H1 (cell line): ENCODE measurements around the gene ZSCAN30. TPM values are rescaled to one million over a fixed set of nuclear protein-coding genes. Genes with fewer than 3 reads are reported as not detected.

Experiments used
- CTCF ChIA-PET: fragments of 300-600 bp; sonication (Branson Sonifier 250); formaldehyde crosslinking; loops from one replicate; lab custom pipeline; 2021; ENCODE audit not compliant: partially characterized antibody; lab: Charles Lee
- POLR2A ChIA-PET: fragments of 300-600 bp; sonication (Branson Sonifier 250); formaldehyde crosslinking; loops from one replicate; lab custom pipeline; 2021; ENCODE audit warnings: inconsistent platforms; ENCODE audit not compliant: partially characterized antibody; lab: Charles Lee
- DNase-seq, 2 experiments: peaks; one replicate each; pipeline versions ENCODE4 v3.0.0 to v3.0.0-alpha.2; 2010 to 2022; ENCODE audit warnings: low spot score in 2 of 2, low read depth in 1 of 2, mixed read lengths in 1 of 2
- FAIRE-seq: peaks from 2 replicates; lab custom pipeline; 2011; peaks lifted over from hg19 to GRCh38; lab: Jason Lieb, UNC
- H2AFZ ChIP-seq: 2 replicates; pipeline ENCODE4 v1.8.1; 2012; ENCODE audit warnings: low read length, inconsistent platforms
- H2AK5ac ChIP-seq: 2 replicates; pipeline ENCODE4 v1.6.1; 2013; ENCODE audit warnings: low read depth, low read length
- H2BK120ac ChIP-seq: replicated peaks from 2 replicates; pipeline ENCODE3; 2013; ENCODE audit warnings: low read depth, low read length, inconsistent platforms
- H2BK12ac ChIP-seq: 2 replicates; pipeline ENCODE4 v1.6.1; 2013; ENCODE audit warnings: low read depth, low read length
- H2BK15ac ChIP-seq: 2 replicates; pipeline ENCODE4 v1.6.1; 2013; ENCODE audit warnings: low read length
- H2BK20ac ChIP-seq: 2 replicates; pipeline ENCODE4 v1.6.1; 2013; ENCODE audit warnings: low read length
- H2BK5ac ChIP-seq: 2 replicates; pipeline ENCODE4 v1.6.1; 2013; ENCODE audit warnings: low read depth, low read length
- H3K14ac ChIP-seq: 2 replicates; pipeline ENCODE4 v1.6.1; 2013; ENCODE audit warnings: inconsistent platforms; ENCODE audit not compliant: insufficient read length
- H3K18ac ChIP-seq: 2 replicates; pipeline ENCODE4 v1.6.1; 2013; ENCODE audit warnings: low read length; ENCODE audit errors: extremely low read depth
- H3K23ac ChIP-seq: 2 replicates; pipeline ENCODE4 v1.6.1; 2013; ENCODE audit warnings: inconsistent platforms; ENCODE audit not compliant: insufficient read length
- H3K23me2 ChIP-seq: 2 replicates; pipeline ENCODE4 v1.6.1; 2013; ENCODE audit warnings: low read depth, low read length
- H3K27ac ChIP-seq: 2 replicates; pipeline ENCODE4 v1.6.1; 2011; ENCODE audit warnings: low read depth, low read length, inconsistent platforms
- H3K27me3 ChIP-seq, 4 experiments: replicated peaks in 1 of 4; 1 replicate in 1 of 4; 2 replicates in 3 of 4; pipeline versions ENCODE4 v1.6.1 to v1.8.1; 2011 to 2013; ENCODE audit warnings: low read length in 3 of 4, mild to moderate bottlenecking in 3 of 4, inconsistent platforms in 2 of 4, mixed read lengths in 2 of 4, moderate library complexity in 1 of 4; ENCODE audit not compliant: control insufficient read depth in 3 of 4, insufficient read depth in 3 of 4; ENCODE audit errors: extremely low read depth in 1 of 4
- H3K36me3 ChIP-seq, 4 experiments: 2 replicates each; pipeline versions ENCODE4 v1.6.1 to v1.8.1; 2011 to 2013; ENCODE audit warnings: mild to moderate bottlenecking in 4 of 4, low read length in 3 of 4, moderate library complexity in 2 of 4, control low read depth in 1 of 4, inconsistent platforms in 1 of 4; ENCODE audit not compliant: insufficient read depth in 4 of 4, control insufficient read depth in 2 of 4
- H3K4ac ChIP-seq: replicated peaks from 2 replicates; pipeline ENCODE3; 2013; ENCODE audit warnings: low read length, low read depth, mixed read lengths, inconsistent platforms; ENCODE audit not compliant: insufficient read length
- H3K4me1 ChIP-seq, 4 experiments: replicated peaks in 1 of 4; 1 replicate in 1 of 4; 2 replicates in 3 of 4; pipeline versions ENCODE4 v1.6.1 to v1.8.1; 2011 to 2013; ENCODE audit warnings: low read length in 3 of 4, inconsistent platforms in 2 of 4, mixed read lengths in 1 of 4; ENCODE audit not compliant: insufficient read depth in 4 of 4, control insufficient read depth in 3 of 4
- H3K4me2 ChIP-seq, 2 experiments: 2 replicates each; pipeline versions ENCODE4 v1.6.1 to v1.8.1; 2011 to 2013; ENCODE audit warnings: low read depth in 2 of 2, low read length in 2 of 2, control low read depth in 1 of 2, inconsistent platforms in 1 of 2, mild to moderate bottlenecking in 1 of 2; ENCODE audit not compliant: insufficient read depth in 1 of 2
- H3K4me3 ChIP-seq, 4 experiments: fragments of 200-600, 300-600 bp in 1 of 4; sonication (generic), shearing (Covaris generic), sonication (Bioruptor Twin) in 1 of 4; 2 replicates each; pipeline versions ENCODE4 v1.5.1 to v1.8.1; 2011 to 2016; ENCODE audit warnings: low read length in 4 of 4, low read depth in 3 of 4, control low read depth in 2 of 4, inconsistent platforms in 2 of 4, mild to moderate bottlenecking in 2 of 4, mixed read lengths in 1 of 4, moderate library complexity in 1 of 4; ENCODE audit not compliant: insufficient read depth in 2 of 4; ENCODE audit errors: extremely low read depth in 1 of 4
- H3K56ac ChIP-seq: replicated peaks from 2 replicates; pipeline ENCODE3; 2013; ENCODE audit warnings: low read depth, mild to moderate bottlenecking, mixed read lengths, low read length, inconsistent platforms; ENCODE audit not compliant: insufficient read length
- H3K79me1 ChIP-seq: 2 replicates; pipeline ENCODE4 v1.6.1; 2013; ENCODE audit warnings: low read depth, low read length, control low read depth
- H3K79me2 ChIP-seq, 2 experiments: 2 replicates each; pipeline versions ENCODE4 v1.6.1 to v1.8.1; 2012 to 2013; ENCODE audit warnings: low read length in 2 of 2, mild to moderate bottlenecking in 2 of 2, inconsistent platforms in 1 of 2; ENCODE audit not compliant: insufficient read depth in 2 of 2, control insufficient read depth in 1 of 2
- H3K9ac ChIP-seq, 4 experiments: replicated peaks in 1 of 4; 1 replicate in 1 of 4; 2 replicates in 3 of 4; pipeline versions ENCODE4 v1.6.1 to v1.8.1; 2011 to 2013; ENCODE audit warnings: low read depth in 3 of 4, low read length in 3 of 4, control low read depth in 2 of 4, mild to moderate bottlenecking in 2 of 4, moderate library complexity in 2 of 4, inconsistent platforms in 1 of 4; ENCODE audit errors: extremely low read depth in 1 of 4
- H3K9me3 ChIP-seq, 2 experiments: 2 replicates each; pipeline versions ENCODE4 v1.6.1 to v1.8.1; 2012 to 2013; ENCODE audit warnings: mild to moderate bottlenecking in 2 of 2, moderate library complexity in 2 of 2, control low read depth in 1 of 2, inconsistent platforms in 1 of 2, low read depth in 1 of 2, low read length in 1 of 2, mixed read lengths in 1 of 2; ENCODE audit not compliant: insufficient read depth in 2 of 2
- H4K20me1 ChIP-seq, 2 experiments: replicated peaks in 1 of 2; 2 replicates each; pipeline versions ENCODE3 to v1.8.1; 2011 to 2013; ENCODE audit warnings: inconsistent platforms in 2 of 2, low read length in 2 of 2, mild to moderate bottlenecking in 1 of 2; ENCODE audit not compliant: insufficient read depth in 2 of 2, control insufficient read depth in 1 of 2
- H4K5ac ChIP-seq: 2 replicates; pipeline ENCODE4 v1.6.1; 2013; ENCODE audit warnings: low read length, low read depth, mixed read lengths, inconsistent platforms; ENCODE audit not compliant: insufficient read length
- H4K8ac ChIP-seq: 2 replicates; pipeline ENCODE4 v1.8.0; 2013; ENCODE audit warnings: mild to moderate bottlenecking, moderate library complexity, low read length, inconsistent platforms; ENCODE audit not compliant: insufficient read depth; ENCODE audit errors: extremely low read depth
- H4K91ac ChIP-seq: replicated peaks from 2 replicates; pipeline ENCODE3; 2013; ENCODE audit warnings: low read length, mixed read lengths, inconsistent platforms; ENCODE audit not compliant: insufficient read length
- BRCA1 ChIP-seq: IDR thresholded peaks from 2 replicates; pipeline ENCODE4 v1.6.1; 2012; ENCODE audit warnings: low read depth, low read length, improper control_type of control experiment
- FOSL1 ChIP-seq: IDR thresholded peaks from 2 replicates; pipeline ENCODE4 v1.6.1; 2011; ENCODE audit warnings: mild to moderate bottlenecking, low read depth, low read length, moderate library complexity; ENCODE audit not compliant: insufficient read depth
- KDM5A ChIP-seq: fragments of 200-600 bp; IDR thresholded peaks from 2 replicates; pipeline ENCODE4 v1.7.1; 2012; ENCODE audit warnings: mild to moderate bottlenecking, low read length, inconsistent platforms, mixed read lengths
- RAD21 ChIP-seq, 2 experiments: IDR thresholded peaks in 1 of 2; conservative IDR thresholded peaks in 1 of 2; 2 replicates each; pipeline ENCODE4 v1.6.1; 2011; ENCODE audit warnings: low read depth in 2 of 2, low read length in 2 of 2, improper control_type of control experiment in 1 of 2, inconsistent platforms in 1 of 2, mild to moderate bottlenecking in 1 of 2, moderate library complexity in 1 of 2
- SAP30 ChIP-seq: fragments of 300-600 bp; sonication (generic); IDR thresholded peaks from 2 replicates; pipeline ENCODE4 v1.7.1; 2012; ENCODE audit warnings: low read length, moderate library complexity, mild to moderate bottlenecking, inconsistent platforms; ENCODE audit not compliant: insufficient read depth, insufficient replicate concordance
- SP1 ChIP-seq: IDR thresholded peaks from 2 replicates; pipeline ENCODE4 v1.6.1; 2011; ENCODE audit warnings: low read depth, low read length
- SP2 ChIP-seq: IDR thresholded peaks from 2 replicates; pipeline ENCODE4 v1.6.1; 2012; ENCODE audit warnings: mild to moderate bottlenecking, low read length, inconsistent platforms
- SRF ChIP-seq: IDR thresholded peaks from 2 replicates; pipeline ENCODE4 v1.6.1; 2011; ENCODE audit warnings: mild to moderate bottlenecking, low read depth, low read length, moderate library complexity
- SUZ12 ChIP-seq: fragments of 200-600 bp; sonication (generic); IDR thresholded peaks from 2 replicates; pipeline ENCODE4 v1.6.1; 2012; ENCODE audit warnings: mild to moderate bottlenecking, inconsistent platforms, low read length, moderate library complexity, mixed read lengths
- TCF12 ChIP-seq: IDR thresholded peaks from 2 replicates; pipeline ENCODE4 v1.6.1; 2011; ENCODE audit warnings: low read depth, mild to moderate bottlenecking, low read length
- TEAD4 ChIP-seq: IDR thresholded peaks from 2 replicates; pipeline ENCODE4 v1.6.1; 2012; ENCODE audit warnings: low read depth, low read length, inconsistent platforms, mixed read lengths
- USF2 ChIP-seq: IDR thresholded peaks from 2 replicates; pipeline ENCODE4 v1.6.1; 2011; ENCODE audit warnings: low read length, improper control_type of control experiment
- WGBS, 2 experiments: shearing (Covaris generic) in 1 of 2; methylation state at CpG; one replicate each; pipeline versions ENCODE4 v1.1.6 to v1.1.7; 2013 to 2015; ENCODE audit warnings: low lambda C conversion rate in 2 of 2, mixed read lengths in 2 of 2, inconsistent platforms in 1 of 2, low coverage in 1 of 2, missing lambda C conversion rate in 1 of 2; ENCODE audit not compliant: insufficient replicate concordance in 2 of 2, insufficient coverage in 1 of 2, insufficient read length in 1 of 2; ENCODE audit errors: extremely low coverage in 1 of 2, missing lambda C conversion rate in 1 of 2; 5-methylcytosine and 5-hydroxymethylcytosine counted together
- polyA plus RNA-seq, 7 experiments: library from polyadenylated mRNA; depleted of rRNA in 3 of 7; stranded (reverse) in 5 of 7; unstranded in 2 of 7; fragments of >200 nt in 5 of 7; fragments of 200-250 nt in 2 of 7; gene quantifications; 1 replicate in 5 of 7; 2 replicates in 1 of 7; 4 replicates in 1 of 7; pipeline versions ENCODE4 v1.2.1 to v1.2.3, GENCODE V29; 2011 to 2013; ENCODE audit warnings: missing spikeins in 2 of 7, mixed read lengths in 2 of 7
- total RNA-seq: library from RNA; stranded (reverse); fragmentation: NEBNext Ultra II Directional; extraction: Animal tissue kit (Norgen Biotek cat#: 25700); gene quantifications from 2 replicates; pipeline ENCODE4 v1.2.1, GENCODE V29; 2021

The ZSCAN30 gene
- total and polyA plus RNA-seq, 2 of the 8 experiments (the other 6 are each of a cell fraction or from before 2014, with no cell fraction given): 4.4 to 10.3 TPM

- no peak overlapping the region for H4K8ac ChIP-seq
- H3K27ac ChIP-seq: no peak overlapping the region
- H3K4me2 ChIP-seq: no peak overlapping the region
- H2AK5ac ChIP-seq: no peak overlapping the region
- FAIRE-seq (no peak), DNase-seq (no peak)
- H3K4me1 ChIP-seq: no peaks in the 10 kb centered on the region
- CTCF ChIA-PET: interaction anchor here (0.6 kb wide), 1 partner anchor 105 kb away, joined by 4 read pairs; no protein-coding TSS in a partner anchor
- no peak overlapping the region for H2BK5ac ChIP-seq
- no peak overlapping the region for H3K9ac ChIP-seq
- H3K79me2 ChIP-seq: no peaks in the 10 kb centered on the region
- H3K4me3 ChIP-seq: no peak overlapping the region
- no peak overlapping the region for H4K91ac ChIP-seq
- no peaks in the 10 kb centered on the region for H3K36me3 ChIP-seq
- no peak overlapping the region for H2BK15ac ChIP-seq
- H3K23ac ChIP-seq: no peak overlapping the region
- H3K27me3 ChIP-seq: no peaks in the 10 kb centered on the region
- no peaks in the 10 kb centered on the region for H3K23me2 ChIP-seq
- no peak overlapping the region for H2BK12ac ChIP-seq
- POLR2A ChIA-PET: interaction anchor here (1.0 to 1.3 kb wide), 2 partner anchors 38 to 39 kb away, joined by 3 read pairs; partner anchors contain the start of gene ZNF397
- no peak overlapping the region for H2BK120ac ChIP-seq
- H3K18ac ChIP-seq: no peak overlapping the region
- H4K20me1 ChIP-seq: no peaks in the 10 kb centered on the region
- H2BK20ac ChIP-seq: no peak overlapping the region
- no peak overlapping the region for H3K56ac ChIP-seq
- H2AFZ ChIP-seq: peak overlapping the region; percentile 74; the same call in 1 of the 2 replicates
- H3K14ac ChIP-seq: no peak overlapping the region
- H3K79me1 ChIP-seq: no peaks in the 10 kb centered on the region
- 90% methylated on average over 5 of the region's 5 CpGs; no CpG with 5 or more reads in 1 of the 2 experiments for WGBS, 2 experiments
- H4K5ac ChIP-seq: no peak overlapping the region
- no peak overlapping the region for H3K4ac ChIP-seq
- H3K9me3 ChIP-seq: peaks cover 6 to 9% of the 10 kb centered on the region in 2 experiments
- TF ChIP-seq TEAD4 (no peak), KDM5A (no peak), BRCA1 (no peak), FOSL1 (no peak), SUZ12 (no peak), RAD21 (IDR thresholded peaks at IDR 0.05 in 1 of 2, conservative IDR thresholded peaks at IDR 0.05 in 1 of 2; ENCODE audit: low read depth in 2 of 2, low read length in 2 of 2) (no peak), TCF12 (no peak), USF2 (no peak), SP2 (no peak), SRF (no peak), SP1 (no peak), SAP30 (no peak)
Observed at GRCh38 chr18:35201256-35201931, 88.6 kb downstream of the ZSCAN30 start.
